Sigmoid colon (tissue), 7 donors: Measurements from ENCODE around the gene TMEM106C. TPM values are rescaled to one million over a fixed set of nuclear protein-coding genes. Genes with fewer than 3 reads are reported as not detected.

Source experiments
- DNase-seq: peaks from one replicate; pipeline ENCODE4 v3.0.0-alpha.2; 2019
- H3K27ac ChIP-seq, 4 donors: fragments of 200-600 bp; sonication (generic); one replicate each; pipeline ENCODE4 v1.5.1; 2016 to 2019; ENCODE audit warnings: mild to moderate bottlenecking in 1 of 4
- H3K27me3 ChIP-seq, 3 donors: fragments of 200-600 bp; sonication (generic); one replicate each; pipeline ENCODE4 v1.5.1; 2019; ENCODE audit warnings: mild to moderate bottlenecking in 1 of 3
- H3K36me3 ChIP-seq, 4 donors: fragments of 200-600 bp; sonication (generic); one replicate each; pipeline ENCODE4 v1.5.1; 2016 to 2019
- H3K4me1 ChIP-seq, 4 donors: fragments of 200-600 bp; sonication (generic); one replicate each; pipeline ENCODE4 v1.5.1; 2017 to 2019
- H3K4me3 ChIP-seq, 4 donors: fragments of 200-600 bp; sonication (generic); one replicate each; pipeline ENCODE4 v1.5.1; 2017 to 2019; ENCODE audit warnings: mild to moderate bottlenecking in 2 of 4, moderate library complexity in 1 of 4
- H3K9me3 ChIP-seq, 4 donors: fragments of 200-600 bp in 3 of 4; sonication (generic) in 3 of 4; one replicate each; pipeline versions ENCODE4 v1.5.1 to v1.6.1; 2013 to 2019
- CTCF ChIP-seq, 4 experiments: fragments of 450-650 bp in 3 of 4; fragments of 200-600 bp in 1 of 4; IDR thresholded peaks; one replicate each; pipeline ENCODE4 v1.5.1; 2016 to 2019; ENCODE audit warnings: antibody characterized with exemption in 4 of 4, mild to moderate bottlenecking in 3 of 4, moderate library complexity in 2 of 4
- EP300 ChIP-seq, 4 donors: sonication (generic); formaldehyde crosslinking; IDR thresholded peaks; one replicate each; pipeline ENCODE4 v1.6.1; 2017; ENCODE audit warnings: antibody characterized with exemption in 4 of 4
- POLR2A ChIP-seq, 2 donors: fragments of 450-650 bp; IDR thresholded peaks; one replicate each; pipeline ENCODE4 v1.6.1; 2016; ENCODE audit warnings: antibody characterized with exemption in 2 of 2, mild to moderate bottlenecking in 2 of 2, moderate library complexity in 2 of 2
- POLR2AphosphoS5 ChIP-seq, 4 donors: sonication (generic); formaldehyde crosslinking; IDR thresholded peaks; one replicate each; pipeline ENCODE4 v1.6.1; 2017; ENCODE audit warnings: antibody characterized with exemption in 4 of 4
- WGBS, 2 donors: extraction: QIAGEN DNeasy Blood & Tissue Kit; methylation state at CpG; one replicate each; pipeline ENCODE4 v1.1.7; 2013; 5-methylcytosine and 5-hydroxymethylcytosine counted together
- intact Hi-C: fragments of 100-400 bp; cut with DNase I; formaldehyde crosslinking; loops from one replicate; pipeline ENCODE4 v1.15.1; 2023
- polyA plus RNA-seq, 3 donors: library from polyadenylated mRNA; stranded (reverse); fragments of 200-250 nt; gene quantifications; one replicate each; pipeline ENCODE4 v1.2.3, GENCODE V29; 2013
- total RNA-seq, 4 donors: library from RNA; depleted of rRNA; stranded (reverse); fragments of >200 nt; gene quantifications; one replicate each; pipeline ENCODE4 v1.1.0, GENCODE V29; 2016
- donor health status: healthy with polysubstance abuse.
- donor health status: Bipolar disorder and iron deficiency.
- donor health status: healthy.

TMEM106C gene
- total and polyA plus RNA-seq, 7 donors = 46.2 to 199 (median 122) TPM

- Histone ChIP-seq H3K9me3 (no peaks in the 10 kb centered on the region), H3K36me3 (no peaks in the 10 kb centered on the region), H3K4me3 (no peak overlapping the region), H3K4me1 (peaks cover 0 to 49% (median 44%) of the 10 kb centered on the region in 4 donors), H3K27me3 (peaks cover 22 to 72% (median 32%) of the 10 kb centered on the region in 3 donors), H3K27ac (no peak overlapping the region)
- TF ChIP-seq EP300 (IDR thresholded peaks at IDR 0.05) = no peak
- TF ChIP-seq CTCF (IDR thresholded peaks at IDR 0.05) = no peak
- TF ChIP-seq POLR2AphosphoS5 (IDR thresholded peaks at IDR 0.05) = no peak
- TF ChIP-seq POLR2A (IDR thresholded peaks at IDR 0.05) = no peak
- DNase-seq = peak; percentile 52
- 79 to 81% methylated on average over 9 of the region's 9 CpGs for WGBS, 2 donors
- intact Hi-C loops = no loop called here
Observed at GRCh38 chr12:47999816-48000215, 36.4 kb downstream of the TMEM106C start.

GRCh38 chr12:48000878-48001504, 37.6 kb downstream of the TMEM106C start:
- Histone ChIP-seq H3K27ac (peak overlapping the region in 2 of 4 donors; percentile 29 to 46), H3K36me3 (no peaks in the 10 kb centered on the region), H3K9me3 (no peaks in the 10 kb centered on the region), H3K27me3 (peaks cover 29 to 84% (median 44%) of the 10 kb centered on the region in 3 donors), H3K4me3 (peak overlapping the region; percentile 6 to 49 (median 46)), H3K4me1 (peaks cover 0 to 51% (median 44%) of the 10 kb centered on the region in 4 donors)
- TF ChIP-seq CTCF (IDR thresholded peaks at IDR 0.05) (no peak), POLR2A (IDR thresholded peaks at IDR 0.05) (no peak), POLR2AphosphoS5 (IDR thresholded peaks at IDR 0.05) (no peak), EP300 (IDR thresholded peaks at IDR 0.05) (no peak)
- peak; percentile 59 for DNase-seq
- intact Hi-C loops = no loop called here
- 7 to 10% methylated on average over 18 of the region's 18 CpGs for WGBS, 2 donors

- TF ChIP-seq CTCF (IDR thresholded peaks at IDR 0.05) = no peak
- TF ChIP-seq POLR2A (IDR thresholded peaks at IDR 0.05) = no peak
- no peak for TF ChIP-seq EP300 (IDR thresholded peaks at IDR 0.05)
- Histone ChIP-seq H3K4me1 (peaks cover 0 to 46% (median 43%) of the 10 kb centered on the region in 4 donors), H3K27ac (peak overlapping the region in 2 of 4 donors; percentile 29 to 46), H3K36me3 (no peaks in the 10 kb centered on the region), H3K27me3 (peaks cover 29 to 92% (median 50%) of the 10 kb centered on the region in 3 donors), H3K4me3 (peak overlapping the region; percentile 6 to 49 (median 46)), H3K9me3 (no peaks in the 10 kb centered on the region)
- intact Hi-C loops = no loop called here
- WGBS, 2 donors = 1 to 2% methylated on average over 57 of the region's 57 CpGs
- no peak for DNase-seq
Observed at GRCh38 chr12:48001505-48002413, 38.4 kb downstream of the TMEM106C start.

GRCh38 chr12:48002414-48002730, 39.0 kb downstream of the TMEM106C start:
- WGBS, 2 donors = 3 to 4% methylated on average over 13 of the region's 13 CpGs
- intact Hi-C loops = no loop called here
- Histone ChIP-seq H3K4me1 (peaks cover 0 to 46% (median 43%) of the 10 kb centered on the region in 4 donors), H3K27me3 (peaks cover 29 to 97% (median 50%) of the 10 kb centered on the region in 3 donors), H3K36me3 (no peaks in the 10 kb centered on the region), H3K4me3 (peak overlapping the region; percentile 6 to 49 (median 46)), H3K9me3 (no peaks in the 10 kb centered on the region), H3K27ac (no peak overlapping the region)
- DNase-seq = no peak
- TF ChIP-seq POLR2A (IDR thresholded peaks at IDR 0.05) (no peak), CTCF (IDR thresholded peaks at IDR 0.05) (no peak), POLR2AphosphoS5 (IDR thresholded peaks at IDR 0.05) (no peak), EP300 (IDR thresholded peaks at IDR 0.05) (no peak)
